NCI-H345 treated with DMSO at 0.1 percent for 48 hours (cell line): Measurements from ENCODE around the gene MPHOSPH9.

Experiments
- DNase-seq: peaks from one replicate; lab custom pipeline; 2025; ENCODE audit not compliant: unreplicated experiment; lab: John Stamatoyannopoulos, UW

Gene MPHOSPH9

GRCh38 chr12:123232807-123233504 lies at the start of gene MPHOSPH9, which contains the start of gene MTRFR:
MPHOSPH9 (minus strand) TSS chr12:123233141; CDS start chr12:123230364, 2,777 bp downstream.
MTRFR (plus strand) TSS chr12:123233436; CDS start chr12:123253675, 20,239 bp downstream.
- DNase-seq, result peak; percentile 99

GRCh38 chr12:123282111-123282510 lies 49.2 kb upstream of the MPHOSPH9 start:
- no peak for DNase-seq

GRCh38 chr12:123280971-123281370 lies 48.0 kb upstream of the MPHOSPH9 start:
- no peak for DNase-seq

- DNase-seq, result no peak
Observed at GRCh38 chr12:123278101-123278627, 45.2 kb upstream of the MPHOSPH9 start.

GRCh38 chr12:123273166-123273565 lies 40.2 kb upstream of the MPHOSPH9 start:
- DNase-seq, result no peak

- peak; percentile 6 for DNase-seq
Observed at GRCh38 chr12:123271001-123271668, 38.2 kb upstream of the MPHOSPH9 start.

GRCh38 chr12:123270214-123271000 lies 37.5 kb upstream of the MPHOSPH9 start:
- DNase-seq, result no peak

- DNase-seq, result no peak
Observed at GRCh38 chr12:123269896-123270213, 36.9 kb upstream of the MPHOSPH9 start.

- DNase-seq, result no peak
Observed at GRCh38 chr12:123269395-123269892, 36.5 kb upstream of the MPHOSPH9 start.

- no peak for DNase-seq
Observed at GRCh38 chr12:123268850-123269249, 35.9 kb upstream of the MPHOSPH9 start.

GRCh38 chr12:123267991-123268843 lies 35.3 kb upstream of the MPHOSPH9 start:
- no peak for DNase-seq

GRCh38 chr12:123267335-123267920 lies 34.5 kb upstream of the MPHOSPH9 start:
- no peak for DNase-seq

- DNase-seq, result no peak
Observed at GRCh38 chr12:123266679-123267277, 33.8 kb upstream of the MPHOSPH9 start.

GRCh38 chr12:123265851-123266678 lies 33.1 kb upstream of the MPHOSPH9 start:
- no peak for DNase-seq

GRCh38 chr12:123264642-123265041 lies 31.7 kb upstream of the MPHOSPH9 start:
- DNase-seq, result no peak

- DNase-seq, result no peak
Observed at GRCh38 chr12:123263196-123263817, 30.4 kb upstream of the MPHOSPH9 start.

GRCh38 chr12:123261196-123261595 lies 28.3 kb upstream of the MPHOSPH9 start:
- no peak for DNase-seq

- no peak for DNase-seq
Observed at GRCh38 chr12:123260081-123260480, 27.1 kb upstream of the MPHOSPH9 start.
